ENCODE data around the gene ZC3HAV1L. TPM values are rescaled to one million over a fixed set of nuclear protein-coding genes. Genes with fewer than 3 reads are reported as not detected.

The ZC3HAV1L gene
- total and polyA plus RNA-seq, 2 experiments from 2014 or later = 2.0 to 11.3 TPM

DNA sequence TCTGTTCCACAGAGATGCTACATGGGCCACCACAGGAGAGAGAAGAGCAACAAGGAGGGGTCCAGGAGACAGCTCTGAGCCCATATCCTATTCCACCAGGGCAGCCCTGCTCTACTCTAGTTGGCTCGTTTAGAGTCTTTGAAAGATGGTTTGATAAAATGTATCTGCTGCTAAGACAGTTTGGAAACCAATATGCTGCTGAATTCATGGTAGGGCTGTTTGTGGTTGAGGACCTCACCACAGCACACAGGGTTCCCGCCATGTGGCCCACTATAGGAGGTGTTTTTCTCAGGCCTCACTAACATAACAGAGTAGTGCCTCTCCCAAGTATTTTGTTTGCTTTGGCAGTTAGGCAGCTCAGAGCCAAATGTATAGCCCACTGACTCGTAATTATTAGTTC is 35.8 kb upstream of the ZC3HAV1L start:
- H3K36me3 Mint-ChIP-seq (ENCODE audit: low read depth) = peaks cover 72% of the 10 kb centered on the region
- Histone ChIP-seq H3K27me3 (ENCODE audit: insufficient read depth) (no peaks in the 10 kb centered on the region), H3K79me2 (replicated peaks; ENCODE audit: insufficient read depth) (no peaks in the 10 kb centered on the region), H3K4me1 (ENCODE audit: insufficient read depth) (no peaks in the 10 kb centered on the region), H3K4me2 (no peak overlapping the region), H2AFZ (no peak overlapping the region), H3K36me3 (ENCODE audit: insufficient read depth) (peaks cover 18% of the 10 kb centered on the region), H4K20me1 (replicated peaks; ENCODE audit: insufficient read depth) (no peaks in the 10 kb centered on the region), H3K4me3 (no peak overlapping the region), H3F3A (replicated peaks; ENCODE audit: low read depth) (no peaks in the 10 kb centered on the region), H3K9me2 (ENCODE audit: insufficient read depth) (no peaks in the 10 kb centered on the region), H3K27ac (ENCODE audit: low read depth) (no peak overlapping the region)
- peaks cover 4% of the 10 kb centered on the region for H3K27me3 Mint-ChIP-seq (ENCODE audit: insufficient read depth, low read depth, poor library complexity)
- no peak overlapping the region for H3K27ac Mint-ChIP-seq
- no peaks in the 10 kb centered on the region; the same call in 2 of the 3 replicates for H3K4me1 Mint-ChIP-seq
- H3K9me3 Mint-ChIP-seq = peaks cover 6% of the 10 kb centered on the region; the same call in 2 of the 3 replicates
- TF ChIP-seq, protein P1, sequence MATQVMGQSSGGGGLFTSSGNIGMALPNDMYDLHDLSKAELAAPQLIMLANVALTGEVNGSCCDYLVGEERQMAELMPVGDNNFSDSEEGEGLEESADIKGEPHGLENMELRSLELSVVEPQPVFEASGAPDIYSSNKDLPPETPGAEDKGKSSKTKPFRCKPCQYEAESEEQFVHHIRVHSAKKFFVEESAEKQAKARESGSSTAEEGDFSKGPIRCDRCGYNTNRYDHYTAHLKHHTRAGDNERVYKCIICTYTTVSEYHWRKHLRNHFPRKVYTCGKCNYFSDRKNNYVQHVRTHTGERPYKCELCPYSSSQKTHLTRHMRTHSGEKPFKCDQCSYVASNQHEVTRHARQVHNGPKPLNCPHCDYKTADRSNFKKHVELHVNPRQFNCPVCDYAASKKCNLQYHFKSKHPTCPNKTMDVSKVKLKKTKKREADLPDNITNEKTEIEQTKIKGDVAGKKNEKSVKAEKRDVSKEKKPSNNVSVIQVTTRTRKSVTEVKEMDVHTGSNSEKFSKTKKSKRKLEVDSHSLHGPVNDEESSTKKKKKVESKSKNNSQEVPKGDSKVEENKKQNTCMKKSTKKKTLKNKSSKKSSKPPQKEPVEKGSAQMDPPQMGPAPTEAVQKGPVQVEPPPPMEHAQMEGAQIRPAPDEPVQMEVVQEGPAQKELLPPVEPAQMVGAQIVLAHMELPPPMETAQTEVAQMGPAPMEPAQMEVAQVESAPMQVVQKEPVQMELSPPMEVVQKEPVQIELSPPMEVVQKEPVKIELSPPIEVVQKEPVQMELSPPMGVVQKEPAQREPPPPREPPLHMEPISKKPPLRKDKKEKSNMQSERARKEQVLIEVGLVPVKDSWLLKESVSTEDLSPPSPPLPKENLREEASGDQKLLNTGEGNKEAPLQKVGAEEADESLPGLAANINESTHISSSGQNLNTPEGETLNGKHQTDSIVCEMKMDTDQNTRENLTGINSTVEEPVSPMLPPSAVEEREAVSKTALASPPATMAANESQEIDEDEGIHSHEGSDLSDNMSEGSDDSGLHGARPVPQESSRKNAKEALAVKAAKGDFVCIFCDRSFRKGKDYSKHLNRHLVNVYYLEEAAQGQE (IDR thresholded peaks at IDR 0.05; ENCODE audit: unreplicated experiment) = no peak
- TF ChIP-seq EZH2 (IDR thresholded peaks at IDR 0.05; ENCODE audit: low read depth, unreplicated experiment) (no peak), POLR2AphosphoS5 (IDR thresholded peaks at IDR 0.05; ENCODE audit: low read depth) (no peak), ZNF331 (CRISPR knock-in tag; IDR thresholded peaks at IDR 0.05; ENCODE audit: low read depth) (no peak), JUNB (IDR thresholded peaks at IDR 0.05; ENCODE audit: unreplicated experiment) (no peak)
- TF ChIP-seq, protein P2, sequence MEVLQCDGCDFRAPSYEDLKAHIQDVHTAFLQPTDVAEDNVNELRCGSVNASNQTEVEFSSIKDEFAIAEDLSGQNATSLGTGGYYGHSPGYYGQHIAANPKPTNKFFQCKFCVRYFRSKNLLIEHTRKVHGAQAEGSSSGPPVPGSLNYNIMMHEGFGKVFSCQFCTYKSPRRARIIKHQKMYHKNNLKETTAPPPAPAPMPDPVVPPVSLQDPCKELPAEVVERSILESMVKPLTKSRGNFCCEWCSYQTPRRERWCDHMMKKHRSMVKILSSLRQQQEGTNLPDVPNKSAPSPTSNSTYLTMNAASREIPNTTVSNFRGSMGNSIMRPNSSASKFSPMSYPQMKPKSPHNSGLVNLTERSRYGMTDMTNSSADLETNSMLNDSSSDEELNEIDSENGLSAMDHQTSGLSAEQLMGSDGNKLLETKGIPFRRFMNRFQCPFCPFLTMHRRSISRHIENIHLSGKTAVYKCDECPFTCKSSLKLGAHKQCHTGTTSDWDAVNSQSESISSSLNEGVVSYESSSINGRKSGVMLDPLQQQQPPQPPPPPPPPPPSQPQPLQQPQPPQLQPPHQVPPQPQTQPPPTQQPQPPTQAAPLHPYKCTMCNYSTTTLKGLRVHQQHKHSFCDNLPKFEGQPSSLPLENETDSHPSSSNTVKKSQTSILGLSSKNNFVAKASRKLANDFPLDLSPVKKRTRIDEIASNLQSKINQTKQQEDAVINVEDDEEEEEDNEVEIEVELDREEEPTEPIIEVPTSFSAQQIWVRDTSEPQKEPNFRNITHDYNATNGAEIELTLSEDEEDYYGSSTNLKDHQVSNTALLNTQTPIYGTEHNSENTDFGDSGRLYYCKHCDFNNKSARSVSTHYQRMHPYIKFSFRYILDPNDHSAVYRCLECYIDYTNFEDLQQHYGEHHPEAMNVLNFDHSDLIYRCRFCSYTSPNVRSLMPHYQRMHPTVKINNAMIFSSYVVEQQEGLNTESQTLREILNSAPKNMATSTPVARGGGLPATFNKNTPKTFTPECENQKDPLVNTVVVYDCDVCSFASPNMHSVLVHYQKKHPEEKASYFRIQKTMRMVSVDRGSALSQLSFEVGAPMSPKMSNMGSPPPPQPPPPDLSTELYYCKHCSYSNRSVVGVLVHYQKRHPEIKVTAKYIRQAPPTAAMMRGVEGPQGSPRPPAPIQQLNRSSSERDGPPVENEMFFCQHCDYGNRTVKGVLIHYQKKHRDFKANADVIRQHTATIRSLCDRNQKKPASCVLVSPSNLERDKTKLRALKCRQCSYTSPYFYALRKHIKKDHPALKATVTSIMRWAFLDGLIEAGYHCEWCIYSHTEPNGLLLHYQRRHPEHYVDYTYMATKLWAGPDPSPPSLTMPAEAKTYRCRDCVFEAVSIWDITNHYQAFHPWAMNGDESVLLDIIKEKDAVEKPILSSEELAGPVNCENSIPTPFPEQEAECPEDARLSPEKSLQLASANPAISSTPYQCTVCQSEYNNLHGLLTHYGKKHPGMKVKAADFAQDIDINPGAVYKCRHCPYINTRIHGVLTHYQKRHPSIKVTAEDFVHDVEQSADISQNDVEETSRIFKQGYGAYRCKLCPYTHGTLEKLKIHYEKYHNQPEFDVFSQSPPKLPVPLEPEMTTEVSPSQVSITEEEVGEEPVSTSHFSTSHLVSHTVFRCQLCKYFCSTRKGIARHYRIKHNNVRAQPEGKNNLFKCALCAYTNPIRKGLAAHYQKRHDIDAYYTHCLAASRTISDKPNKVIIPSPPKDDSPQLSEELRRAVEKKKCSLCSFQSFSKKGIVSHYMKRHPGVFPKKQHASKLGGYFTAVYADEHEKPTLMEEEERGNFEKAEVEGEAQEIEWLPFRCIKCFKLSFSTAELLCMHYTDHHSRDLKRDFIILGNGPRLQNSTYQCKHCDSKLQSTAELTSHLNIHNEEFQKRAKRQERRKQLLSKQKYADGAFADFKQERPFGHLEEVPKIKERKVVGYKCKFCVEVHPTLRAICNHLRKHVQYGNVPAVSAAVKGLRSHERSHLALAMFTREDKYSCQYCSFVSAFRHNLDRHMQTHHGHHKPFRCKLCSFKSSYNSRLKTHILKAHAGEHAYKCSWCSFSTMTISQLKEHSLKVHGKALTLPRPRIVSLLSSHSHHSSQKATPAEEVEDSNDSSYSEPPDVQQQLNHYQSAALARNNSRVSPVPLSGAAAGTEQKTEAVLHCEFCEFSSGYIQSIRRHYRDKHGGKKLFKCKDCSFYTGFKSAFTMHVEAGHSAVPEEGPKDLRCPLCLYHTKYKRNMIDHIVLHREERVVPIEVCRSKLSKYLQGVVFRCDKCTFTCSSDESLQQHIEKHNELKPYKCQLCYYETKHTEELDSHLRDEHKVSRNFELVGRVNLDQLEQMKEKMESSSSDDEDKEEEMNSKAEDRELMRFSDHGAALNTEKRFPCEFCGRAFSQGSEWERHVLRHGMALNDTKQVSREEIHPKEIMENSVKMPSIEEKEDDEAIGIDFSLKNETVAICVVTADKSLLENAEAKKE (CRISPR knock-in tag; IDR thresholded peaks at IDR 0.05) = no peak
- TF ChIP-seq, protein P3, sequence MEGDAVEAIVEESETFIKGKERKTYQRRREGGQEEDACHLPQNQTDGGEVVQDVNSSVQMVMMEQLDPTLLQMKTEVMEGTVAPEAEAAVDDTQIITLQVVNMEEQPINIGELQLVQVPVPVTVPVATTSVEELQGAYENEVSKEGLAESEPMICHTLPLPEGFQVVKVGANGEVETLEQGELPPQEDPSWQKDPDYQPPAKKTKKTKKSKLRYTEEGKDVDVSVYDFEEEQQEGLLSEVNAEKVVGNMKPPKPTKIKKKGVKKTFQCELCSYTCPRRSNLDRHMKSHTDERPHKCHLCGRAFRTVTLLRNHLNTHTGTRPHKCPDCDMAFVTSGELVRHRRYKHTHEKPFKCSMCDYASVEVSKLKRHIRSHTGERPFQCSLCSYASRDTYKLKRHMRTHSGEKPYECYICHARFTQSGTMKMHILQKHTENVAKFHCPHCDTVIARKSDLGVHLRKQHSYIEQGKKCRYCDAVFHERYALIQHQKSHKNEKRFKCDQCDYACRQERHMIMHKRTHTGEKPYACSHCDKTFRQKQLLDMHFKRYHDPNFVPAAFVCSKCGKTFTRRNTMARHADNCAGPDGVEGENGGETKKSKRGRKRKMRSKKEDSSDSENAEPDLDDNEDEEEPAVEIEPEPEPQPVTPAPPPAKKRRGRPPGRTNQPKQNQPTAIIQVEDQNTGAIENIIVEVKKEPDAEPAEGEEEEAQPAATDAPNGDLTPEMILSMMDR (conservative IDR thresholded peaks at IDR 0.05; ENCODE audit: low read depth in 2 of 2) = no peak
- ATAC-seq = no peak
- no peak for DNase-seq (ENCODE audit: low spot score)
- no peak overlapping the region for H3K4me3 Mint-ChIP-seq

Measured in GM23338 (cell line).